Measurements from ENCODE around the gene MAOA. TPM values are rescaled to one million over a fixed set of nuclear protein-coding genes. Genes with fewer than 3 reads are reported as not detected.
"Not testable (repeated sequence)": the region's sequence is repeated elsewhere in the genome, so short reads cannot be mapped to it uniquely, and the experiment has no call there.

MAOA gene
- total RNA-seq, 1 donor from 2014 or later: 129 TPM

GRCh38 chrX:43717161-43717560, 61.1 kb downstream of the MAOA start:
- no peak for DNase-seq (ENCODE audit: low read depth in 2 of 2)

- DNase-seq (ENCODE audit: low read depth in 2 of 2): no peak
These were observed 62.0 kb downstream of the MAOA start for GRCh38 chrX:43718081-43718480.

DNA sequence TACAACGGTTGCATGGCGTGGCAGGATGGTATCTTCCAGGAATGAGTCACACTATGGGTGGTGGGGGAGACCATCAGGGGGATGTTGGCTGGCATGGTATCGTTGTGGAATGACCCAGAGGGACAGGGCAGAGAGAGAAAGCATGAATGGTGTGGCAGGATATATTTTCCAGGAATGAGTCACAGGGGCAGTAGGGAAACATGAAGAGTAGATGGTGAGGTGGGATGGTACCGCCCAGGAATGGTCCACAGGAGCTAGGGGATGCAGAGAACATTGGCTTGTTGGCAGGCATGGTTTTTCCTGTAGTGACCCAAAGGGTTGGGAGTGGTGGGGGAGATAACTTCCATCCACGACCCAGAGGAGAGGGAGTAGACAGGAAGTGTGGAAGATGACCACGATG, 62.4 kb downstream of the MAOA start:
- DNase-seq (ENCODE audit: low read depth in 2 of 2): no peak

- DNase-seq (ENCODE audit: low read depth in 2 of 2): no peak
These were observed 62.9 kb downstream of the MAOA start for GRCh38 chrX:43718956-43719355.

GRCh38 chrX:43720082-43720481, 64.0 kb downstream of the MAOA start:
- no peak for DNase-seq (ENCODE audit: low read depth in 2 of 2)

DNA sequence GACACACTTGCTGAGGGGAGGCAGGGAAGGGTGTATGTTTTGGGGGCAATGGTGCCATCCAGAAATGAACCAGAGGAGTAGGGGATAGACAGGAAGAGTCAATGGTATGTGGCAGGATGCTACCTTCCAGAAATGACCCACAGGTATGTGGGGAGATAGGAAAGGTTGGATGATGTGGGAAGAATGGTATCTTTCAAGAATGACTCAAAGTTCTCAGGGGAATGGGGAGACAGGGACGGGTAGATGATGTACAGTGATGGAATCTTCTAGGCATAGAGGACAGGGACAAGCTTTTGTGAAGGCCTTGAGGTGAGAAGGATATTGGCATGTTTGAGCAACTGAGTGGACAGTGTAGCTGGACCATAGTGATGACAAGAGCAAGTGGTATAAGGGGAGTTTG, 64.9 kb downstream of the MAOA start:
- DNase-seq (ENCODE audit: low read depth in 2 of 2): no peak

DNA sequence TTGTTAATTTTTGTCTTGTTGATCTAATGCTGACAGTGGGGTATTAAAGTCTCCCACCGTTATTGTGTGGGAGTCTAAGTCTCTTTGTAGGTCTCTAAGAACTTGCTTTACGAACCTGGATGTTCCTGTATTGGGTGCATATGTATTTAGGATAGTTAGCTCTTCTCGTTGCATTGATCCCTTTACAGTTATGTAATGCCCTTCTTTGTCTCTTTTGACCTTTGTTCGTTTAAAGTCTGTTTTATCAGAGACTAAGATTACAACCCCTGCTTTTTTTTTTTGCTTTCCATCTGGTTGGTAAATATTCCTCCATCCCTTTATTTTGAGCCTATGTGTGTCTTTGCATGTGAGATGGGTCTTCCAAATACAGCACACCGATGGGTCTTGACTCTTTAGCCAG, 69.1 kb downstream of the MAOA start:
- DNase-seq (ENCODE audit: low read depth in 2 of 2): not testable (repeated sequence)

GRCh38 chrX:43727254-43727653, 71.2 kb downstream of the MAOA start:
- not testable (repeated sequence) for DNase-seq (ENCODE audit: low read depth in 2 of 2)

DNA sequence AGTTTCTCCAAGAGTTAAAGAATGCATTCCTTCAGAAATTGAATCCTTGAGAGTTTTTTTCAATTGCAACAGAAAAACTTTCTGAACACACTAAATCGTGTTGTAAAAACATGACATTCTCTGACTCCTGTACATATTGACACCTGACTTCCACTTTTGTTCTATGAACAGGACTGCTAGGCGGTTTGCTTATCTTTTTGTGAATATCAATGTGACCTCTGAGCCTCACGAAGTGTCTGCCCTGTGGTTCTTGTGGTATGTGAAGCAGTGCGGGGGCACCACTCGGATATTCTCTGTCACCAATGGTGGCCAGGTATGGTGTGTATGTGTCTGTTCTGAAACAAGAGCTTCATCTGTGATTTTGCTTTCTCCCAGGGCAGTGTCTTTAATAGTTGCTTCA, 71.9 kb downstream of the MAOA start:
- DNase-seq (ENCODE audit: low read depth in 2 of 2): no peak

- no peak for DNase-seq (ENCODE audit: low read depth in 2 of 2)
These were observed 72.9 kb downstream of the MAOA start for GRCh38 chrX:43728966-43729365.

DNA sequence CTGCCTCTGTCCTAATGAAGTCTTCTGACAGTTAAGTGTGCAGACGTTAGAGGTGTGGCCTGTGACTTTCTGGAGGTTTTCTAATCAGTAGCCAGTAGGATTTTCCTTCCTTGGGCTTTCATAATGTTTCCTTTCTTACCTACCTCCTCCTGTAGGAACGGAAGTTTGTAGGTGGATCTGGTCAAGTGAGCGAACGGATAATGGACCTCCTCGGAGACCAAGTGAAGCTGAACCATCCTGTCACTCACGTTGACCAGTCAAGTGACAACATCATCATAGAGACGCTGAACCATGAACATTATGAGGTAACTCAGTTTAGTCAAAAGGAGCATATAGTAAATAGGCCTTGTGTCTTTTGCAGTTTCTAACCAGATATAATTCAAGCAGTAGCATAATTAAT, 75.0 kb downstream of the MAOA start:
- no peak for DNase-seq (ENCODE audit: low read depth in 2 of 2)

DNA sequence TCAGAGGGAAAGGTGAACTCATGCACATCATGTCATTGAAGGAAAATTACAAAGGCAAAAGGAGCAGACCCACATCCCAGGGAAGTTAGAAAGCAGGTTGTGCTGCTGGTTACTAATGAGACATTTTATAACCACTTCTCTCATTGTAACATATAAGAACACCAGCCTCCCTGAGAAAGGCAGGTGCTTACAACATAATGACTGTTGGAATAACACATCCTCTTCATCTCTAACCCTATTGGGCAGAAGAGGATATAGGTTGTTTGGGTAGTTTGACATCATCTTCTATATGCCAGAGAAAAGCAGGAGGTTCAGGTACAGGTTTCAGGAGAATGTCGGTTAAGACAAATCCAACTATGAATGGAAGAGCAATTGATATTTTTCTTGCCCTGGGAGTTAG, 77.6 kb downstream of the MAOA start:
- DNase-seq (ENCODE audit: low read depth in 2 of 2): no peak

GRCh38 chrX:43734444-43734843, 78.3 kb downstream of the MAOA start:
- DNase-seq (ENCODE audit: low read depth in 2 of 2): no peak

GRCh38 chrX:43735534-43735933, 79.4 kb downstream of the MAOA start:
- DNase-seq (ENCODE audit: low read depth in 2 of 2): no peak

GRCh38 chrX:43735957-43736356, 79.9 kb downstream of the MAOA start:
- DNase-seq (ENCODE audit: low read depth in 2 of 2): no peak

- DNase-seq (ENCODE audit: low read depth in 2 of 2): peak; percentile 8 to 49
These were observed 85.9 kb downstream of the MAOA start for GRCh38 chrX:43741843-43742573.

DNA sequence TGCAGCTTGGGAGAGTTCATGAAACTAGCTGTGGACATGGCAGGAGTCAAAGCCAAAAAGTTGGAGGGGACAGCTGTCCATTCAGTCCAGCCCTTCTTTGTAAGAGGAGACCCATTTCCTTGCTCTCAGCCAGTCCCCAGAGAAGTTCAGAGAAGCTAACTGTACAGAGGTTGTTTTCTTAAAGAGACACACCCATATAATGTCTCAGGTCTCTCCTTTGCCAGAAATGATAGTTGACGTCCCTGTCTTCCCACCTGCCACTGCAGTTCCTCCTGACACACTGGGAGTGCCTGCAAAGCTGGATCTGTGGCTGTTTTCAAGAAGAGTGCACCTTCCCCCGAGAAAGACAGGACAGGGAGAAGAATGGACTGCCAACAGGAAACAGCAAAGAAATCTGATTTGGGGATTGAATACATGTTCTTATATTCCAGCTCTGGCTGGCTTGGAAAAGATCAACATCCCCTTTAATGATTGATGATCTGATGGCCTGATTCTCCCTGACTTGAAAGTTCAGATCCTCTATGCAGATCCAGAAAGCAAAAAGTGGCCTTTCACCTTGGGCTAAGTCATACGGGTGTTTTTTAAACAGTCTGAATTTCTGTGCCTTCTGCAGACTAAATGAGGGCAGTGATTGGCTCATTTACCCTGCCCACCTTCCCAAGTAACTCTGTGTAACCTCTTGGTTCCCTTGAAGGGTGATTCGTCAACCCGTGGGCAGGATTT, 87.2 kb downstream of the MAOA start:
- no peak for DNase-seq (ENCODE audit: low read depth in 2 of 2)

DNA sequence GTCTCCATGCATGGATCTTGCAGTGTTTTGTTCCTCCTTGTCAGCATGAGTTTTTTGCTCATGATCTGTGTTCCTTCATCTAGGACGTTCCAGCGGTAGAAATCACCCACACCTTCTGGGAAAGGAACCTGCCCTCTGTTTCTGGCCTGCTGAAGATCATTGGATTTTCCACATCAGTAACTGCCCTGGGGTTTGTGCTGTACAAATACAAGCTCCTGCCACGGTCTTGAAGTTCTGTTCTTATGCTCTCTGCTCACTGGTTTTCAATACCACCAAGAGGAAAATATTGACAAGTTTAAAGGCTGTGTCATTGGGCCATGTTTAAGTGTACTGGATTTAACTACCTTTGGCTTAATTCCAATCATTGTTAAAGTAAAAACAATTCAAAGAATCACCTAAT, 88.2 kb downstream of the MAOA start:
- DNase-seq (ENCODE audit: low read depth in 2 of 2): no peak

DNA sequence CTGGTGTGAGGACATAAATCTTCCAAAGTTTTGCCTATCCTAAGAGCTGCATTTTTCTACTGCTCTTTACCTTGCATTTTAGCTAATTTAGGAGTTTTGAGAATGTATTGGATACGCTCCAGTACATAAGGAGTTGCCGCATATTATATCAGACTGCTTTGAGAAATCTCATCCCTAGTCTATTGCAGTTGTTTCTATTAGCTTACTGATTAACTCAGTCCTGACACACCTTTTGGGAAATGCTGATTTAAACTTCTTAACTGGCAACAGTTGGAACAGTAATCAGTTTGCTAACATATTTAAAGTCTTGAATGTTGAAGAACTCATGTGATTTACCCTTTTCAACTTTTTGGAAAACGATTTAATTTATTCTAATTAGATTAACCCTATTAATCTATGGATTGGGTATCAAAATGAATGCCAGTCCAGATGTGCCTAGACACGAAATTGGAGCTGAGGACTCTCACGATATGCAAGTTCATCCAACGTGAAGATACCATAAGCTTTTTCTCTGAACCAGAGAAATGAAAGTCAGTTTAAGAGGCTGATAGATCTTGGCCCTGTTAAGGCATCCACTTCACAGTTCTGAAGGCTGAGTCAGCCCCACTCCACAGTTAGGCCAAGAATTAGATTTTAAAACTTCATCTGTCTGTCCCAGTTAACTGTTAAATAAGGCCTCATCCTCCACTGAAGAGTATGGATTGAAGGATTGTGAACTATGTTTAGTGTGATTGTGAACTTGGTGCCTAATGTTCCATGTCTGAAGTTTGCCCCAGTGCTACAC, 90.0 kb downstream of the MAOA start:
- DNase-seq (ENCODE audit: low read depth in 2 of 2): no peak

GRCh38 chrX:43747476-43747875, 91.4 kb downstream of the MAOA start:
- no peak for DNase-seq (ENCODE audit: low read depth in 2 of 2)

DNA sequence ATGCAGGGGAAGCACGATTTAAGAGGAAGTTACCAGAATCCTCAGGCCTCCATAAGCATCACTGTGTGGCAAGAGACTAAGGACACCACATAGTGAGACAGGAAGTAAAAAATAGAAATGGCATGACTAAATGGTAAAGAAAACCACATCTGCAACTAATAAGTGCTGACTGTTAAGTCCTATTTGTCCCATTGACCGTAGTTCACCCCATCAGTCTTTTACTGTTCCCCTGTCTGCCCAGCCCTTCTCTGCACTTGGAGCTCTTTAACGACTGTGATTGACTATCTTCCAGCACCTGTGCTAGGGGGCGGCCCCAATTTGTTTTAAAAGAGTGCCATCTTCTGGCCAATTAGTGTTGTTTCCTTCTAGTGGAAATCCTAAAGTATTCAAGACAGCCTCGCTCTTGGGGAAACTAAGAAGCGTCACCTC, 94.2 kb downstream of the MAOA start:
- DNase-seq (ENCODE audit: low read depth in 2 of 2): peak; percentile 29 to 61

GRCh38 chrX:43753637-43754036, 97.5 kb downstream of the MAOA start:
- DNase-seq (ENCODE audit: low read depth in 2 of 2): no peak
